Measurements from ENCODE around the gene LINC00305. TPM values are rescaled to one million over a fixed set of nuclear protein-coding genes. Genes with fewer than 3 reads are reported as not detected.

LINC00305 gene
- polyA plus RNA-seq (2011; rRNA removed) (not detected in 2 replicates), polyA minus RNA-seq (2011; rRNA and poly(A)+ RNA removed) (not detected in 2 replicates)

GRCh38 chr18:64148988-64149387 is at the start of gene LINC00305:
Gene LINC00305 (minus strand): TSS chr18:64149088.
- TF ChIP-seq CTCF (IDR thresholded peaks at IDR 0.05; ENCODE audit: insufficient read depth, low read depth, low read length) = no peak
- CTCF ChIA-PET = no interaction called here
- no peak for DNase-seq (ENCODE audit: low read depth)
- Histone ChIP-seq H3K27me3 (ENCODE audit: control insufficient read depth, insufficient read depth, low read length) (no peaks in the 10 kb centered on the region), H3K4me3 (ENCODE audit: low read depth, low read length) (no peak within 1 kb of the TSS), H3K36me3 (ENCODE audit: control insufficient read depth, insufficient read depth, low read length) (no peaks in the 10 kb centered on the region)
- POLR2A ChIA-PET = no interaction called here

GRCh38 chr18:64191069-64191468 is 42.2 kb upstream of the LINC00305 start:
- TF ChIP-seq CTCF (IDR thresholded peaks at IDR 0.05; ENCODE audit: insufficient read depth, low read depth, low read length) = no peak
- Histone ChIP-seq H3K4me3 (ENCODE audit: low read depth, low read length) (no peak overlapping the region), H3K36me3 (ENCODE audit: control insufficient read depth, insufficient read depth, low read length) (no peaks in the 10 kb centered on the region), H3K27me3 (ENCODE audit: control insufficient read depth, insufficient read depth, low read length) (no peaks in the 10 kb centered on the region)
- CTCF ChIA-PET = no interaction called here
- no peak for DNase-seq (ENCODE audit: low read depth)
- POLR2A ChIA-PET = no interaction called here

- DNase-seq (ENCODE audit: low read depth) = no peak
- no peak overlapping the region for H3K4me3 ChIP-seq (ENCODE audit: low read depth, low read length)
- H3K36me3 ChIP-seq (ENCODE audit: control insufficient read depth, insufficient read depth, low read length) = no peaks in the 10 kb centered on the region
- ChIA-PET CTCF (no interaction called here), POLR2A (no interaction called here)
- H3K27me3 ChIP-seq (ENCODE audit: control insufficient read depth, insufficient read depth, low read length) = no peaks in the 10 kb centered on the region
- TF ChIP-seq CTCF (IDR thresholded peaks at IDR 0.05; ENCODE audit: insufficient read depth, low read depth, low read length) = no peak
Measured at GRCh38 chr18:64185987-64186386, 37.1 kb upstream of the LINC00305 start.

GRCh38 chr18:64183665-64184064 is 34.8 kb upstream of the LINC00305 start:
- Histone ChIP-seq H3K4me3 (ENCODE audit: low read depth, low read length) (no peak overlapping the region), H3K36me3 (ENCODE audit: control insufficient read depth, insufficient read depth, low read length) (no peaks in the 10 kb centered on the region), H3K27me3 (ENCODE audit: control insufficient read depth, insufficient read depth, low read length) (no peaks in the 10 kb centered on the region)
- no peak for TF ChIP-seq CTCF (IDR thresholded peaks at IDR 0.05; ENCODE audit: insufficient read depth, low read depth, low read length)
- CTCF ChIA-PET = no interaction called here
- DNase-seq (ENCODE audit: low read depth) = no peak
- POLR2A ChIA-PET = no interaction called here

- no peak overlapping the region for H3K4me3 ChIP-seq (ENCODE audit: low read depth, low read length)
- no peak for TF ChIP-seq CTCF (IDR thresholded peaks at IDR 0.05; ENCODE audit: insufficient read depth, low read depth, low read length)
- ChIA-PET POLR2A (no interaction called here), CTCF (no interaction called here)
- H3K36me3 ChIP-seq (ENCODE audit: control insufficient read depth, insufficient read depth, low read length) = no peaks in the 10 kb centered on the region
- no peak for DNase-seq (ENCODE audit: low read depth)
- no peaks in the 10 kb centered on the region for H3K27me3 ChIP-seq (ENCODE audit: control insufficient read depth, insufficient read depth, low read length)
Measured at GRCh38 chr18:64180617-64181016, 31.7 kb upstream of the LINC00305 start.

Data from BJ (cell line).